Chondrocyte (in vitro differentiated cells): ENCODE data around the gene SNX30. TPM values are rescaled to one million over a fixed set of nuclear protein-coding genes. Genes with fewer than 3 reads are reported as not detected.
A peak's percentile ranks its signal among the peaks of the same experiment; 100 is the strongest.
"Not testable (repeated sequence)": the region's sequence is repeated elsewhere in the genome, so short reads cannot be mapped to it uniquely, and the experiment has no call there.

Experiments
- DNase-seq: peaks from one replicate; pipeline ENCODE4 v3.0.0; 2021; ENCODE audit warnings: mixed read lengths, low spot score
- H3K27ac Mint-ChIP-seq: one replicate; pipeline ENCODE4 v1.8.0; 2021; ENCODE audit warnings: mild to moderate bottlenecking, moderate library complexity, mixed read lengths; ENCODE audit not compliant: unreplicated experiment
- H3K27me3 Mint-ChIP-seq: 2 replicates; pipeline ENCODE4 v1.8.0; 2021; ENCODE audit warnings: low read depth, mixed read lengths
- H3K36me3 Mint-ChIP-seq: 2 replicates; pipeline ENCODE4 v1.8.0; 2021; ENCODE audit warnings: low read depth, mixed read lengths
- H3K4me1 Mint-ChIP-seq: 2 replicates; pipeline ENCODE4 v1.8.0; 2021; ENCODE audit warnings: low read depth, mild to moderate bottlenecking, mixed read lengths
- H3K4me3 Mint-ChIP-seq: one replicate; pipeline ENCODE4 v1.8.0; 2021; ENCODE audit warnings: mild to moderate bottlenecking, moderate library complexity, mixed read lengths; ENCODE audit not compliant: unreplicated experiment
- H3K9me3 Mint-ChIP-seq: 2 replicates; pipeline ENCODE4 v1.8.0; 2021; ENCODE audit warnings: low read depth, mixed read lengths
- total RNA-seq: library from RNA; stranded (reverse); gene quantifications from 3 replicates; pipeline ENCODE4 v1.2.1, GENCODE V29; 2021
- TF ChIP-seq, protein P1 (sequence below): fragments of 200-600 bp; sonication (generic); IDR thresholded peaks from 2 replicates; pipeline ENCODE4 v1.5.0; 2021; ENCODE audit warnings: antibody characterized with exemption, mild to moderate bottlenecking, moderate library complexity

Gene SNX30
- total RNA-seq, 1 donor from 2014 or later = 19.9 TPM

DNA sequence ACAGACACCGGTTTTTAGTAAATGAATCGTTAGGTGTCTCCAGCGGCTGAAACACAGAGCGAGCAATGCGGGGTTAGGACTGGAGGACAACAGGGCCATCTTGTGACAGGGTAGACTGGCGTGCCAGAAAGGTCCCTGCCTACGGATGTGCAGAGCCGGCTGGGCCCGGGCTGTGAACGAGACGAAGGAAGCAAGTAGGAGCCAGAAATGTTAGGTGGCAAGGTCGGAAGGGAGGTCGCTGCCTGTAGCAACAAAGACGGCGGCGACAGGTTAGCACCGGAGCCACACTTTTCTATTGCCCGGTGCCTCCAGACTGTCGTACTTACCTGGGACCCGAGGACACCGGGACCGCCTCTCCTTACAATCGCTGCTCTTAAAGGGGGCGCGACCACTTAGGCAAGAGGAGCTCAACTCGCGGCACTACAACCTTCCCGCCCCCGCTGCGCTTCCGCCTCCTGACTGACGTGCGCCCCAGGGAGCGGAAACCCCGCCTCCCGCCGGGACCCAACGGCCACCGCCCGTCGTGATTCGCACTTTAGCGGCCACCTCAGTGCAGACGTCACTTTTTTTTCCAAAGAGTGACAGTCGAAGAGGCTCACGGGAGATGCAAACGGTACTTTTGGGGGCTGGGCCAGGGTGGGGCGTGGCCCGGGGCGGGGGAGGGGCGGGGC lies 32.8 kb upstream of the SNX30 start, which contains the start of gene INIP:
TSS of gene INIP (minus strand) at position 457 of the 671 bp plus-strand sequence. CDS start 1,632 bp downstream, outside the sequence.
- peak within 1 kb of the TSS; percentile 99 for H3K27ac Mint-ChIP-seq
- H3K27me3 Mint-ChIP-seq = no peaks in the 10 kb centered on the region
- H3K36me3 Mint-ChIP-seq = peaks cover 3% of the 10 kb centered on the region
- DNase-seq = peak; percentile 97
- peaks cover 3% of the 10 kb centered on the region for H3K9me3 Mint-ChIP-seq
- TF ChIP-seq, protein P1, sequence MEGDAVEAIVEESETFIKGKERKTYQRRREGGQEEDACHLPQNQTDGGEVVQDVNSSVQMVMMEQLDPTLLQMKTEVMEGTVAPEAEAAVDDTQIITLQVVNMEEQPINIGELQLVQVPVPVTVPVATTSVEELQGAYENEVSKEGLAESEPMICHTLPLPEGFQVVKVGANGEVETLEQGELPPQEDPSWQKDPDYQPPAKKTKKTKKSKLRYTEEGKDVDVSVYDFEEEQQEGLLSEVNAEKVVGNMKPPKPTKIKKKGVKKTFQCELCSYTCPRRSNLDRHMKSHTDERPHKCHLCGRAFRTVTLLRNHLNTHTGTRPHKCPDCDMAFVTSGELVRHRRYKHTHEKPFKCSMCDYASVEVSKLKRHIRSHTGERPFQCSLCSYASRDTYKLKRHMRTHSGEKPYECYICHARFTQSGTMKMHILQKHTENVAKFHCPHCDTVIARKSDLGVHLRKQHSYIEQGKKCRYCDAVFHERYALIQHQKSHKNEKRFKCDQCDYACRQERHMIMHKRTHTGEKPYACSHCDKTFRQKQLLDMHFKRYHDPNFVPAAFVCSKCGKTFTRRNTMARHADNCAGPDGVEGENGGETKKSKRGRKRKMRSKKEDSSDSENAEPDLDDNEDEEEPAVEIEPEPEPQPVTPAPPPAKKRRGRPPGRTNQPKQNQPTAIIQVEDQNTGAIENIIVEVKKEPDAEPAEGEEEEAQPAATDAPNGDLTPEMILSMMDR = peak; percentile 63
- H3K4me1 Mint-ChIP-seq = peaks cover 11% of the 10 kb centered on the region
- H3K4me3 Mint-ChIP-seq = peak within 1 kb of the TSS; percentile 93

DNA sequence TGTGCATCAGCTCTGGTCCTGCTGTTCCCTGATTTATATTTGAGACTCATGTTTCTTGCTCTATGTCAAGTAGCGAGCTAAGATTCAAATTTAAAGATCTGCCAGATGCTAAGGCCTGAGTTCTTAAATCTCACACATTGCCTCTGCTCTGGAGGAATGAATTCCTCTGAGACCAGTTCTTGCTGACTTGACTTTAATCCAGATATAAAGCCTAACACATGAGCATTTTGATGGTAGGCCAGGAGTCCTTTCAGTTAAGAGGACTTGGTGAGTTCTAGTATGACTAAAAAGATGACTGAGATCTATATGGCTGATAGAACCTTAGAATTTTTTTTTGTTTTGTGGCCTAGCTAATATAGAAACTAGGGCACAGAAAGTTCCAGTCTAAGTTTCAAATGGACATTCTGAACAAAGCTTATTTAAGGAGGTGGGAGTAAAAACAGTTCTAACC lies 31.3 kb upstream of the SNX30 start:
- no peaks in the 10 kb centered on the region for H3K27me3 Mint-ChIP-seq
- peaks cover 11% of the 10 kb centered on the region for H3K4me1 Mint-ChIP-seq
- H3K27ac Mint-ChIP-seq = no peak overlapping the region
- DNase-seq = no peak
- no peaks in the 10 kb centered on the region for H3K9me3 Mint-ChIP-seq
- TF ChIP-seq, protein P1 = no peak
- no peak overlapping the region for H3K4me3 Mint-ChIP-seq
- H3K36me3 Mint-ChIP-seq = no peaks in the 10 kb centered on the region

DNA sequence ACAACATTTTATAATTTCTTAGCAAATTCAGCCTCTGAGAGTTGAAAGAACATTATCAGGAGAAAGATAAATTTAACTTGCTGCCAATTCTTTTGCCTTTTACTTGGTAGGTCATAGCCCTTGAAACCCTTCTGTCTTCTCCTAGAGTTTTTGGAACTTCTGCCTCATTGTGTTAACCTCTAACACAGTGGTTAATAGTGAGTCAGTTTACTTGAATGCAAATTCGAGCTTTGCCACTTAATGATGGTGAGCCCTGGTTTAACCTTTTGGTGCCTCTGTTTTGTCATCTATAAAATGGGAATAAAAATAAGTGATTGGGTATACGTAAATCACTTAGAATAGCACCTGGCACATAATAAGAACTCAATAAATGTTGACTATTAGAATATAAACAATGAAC lies 30.9 kb upstream of the SNX30 start:
- H3K27me3 Mint-ChIP-seq = no peaks in the 10 kb centered on the region
- TF ChIP-seq, protein P1 = no peak
- H3K4me3 Mint-ChIP-seq = no peak overlapping the region
- no peaks in the 10 kb centered on the region for H3K36me3 Mint-ChIP-seq
- H3K9me3 Mint-ChIP-seq = no peaks in the 10 kb centered on the region
- H3K4me1 Mint-ChIP-seq = peaks cover 11% of the 10 kb centered on the region
- DNase-seq = no peak
- no peak overlapping the region for H3K27ac Mint-ChIP-seq

GRCh38 chr9:112720113-112720780 lies 30.3 kb upstream of the SNX30 start:
- Mint-ChIP-seq H3K4me1 (peaks cover 11% of the 10 kb centered on the region), H3K27ac (no peak overlapping the region), H3K9me3 (no peaks in the 10 kb centered on the region), H3K4me3 (no peak overlapping the region), H3K36me3 (no peaks in the 10 kb centered on the region), H3K27me3 (no peaks in the 10 kb centered on the region)
- TF ChIP-seq, protein P1 = no peak
- no peak for DNase-seq

DNA sequence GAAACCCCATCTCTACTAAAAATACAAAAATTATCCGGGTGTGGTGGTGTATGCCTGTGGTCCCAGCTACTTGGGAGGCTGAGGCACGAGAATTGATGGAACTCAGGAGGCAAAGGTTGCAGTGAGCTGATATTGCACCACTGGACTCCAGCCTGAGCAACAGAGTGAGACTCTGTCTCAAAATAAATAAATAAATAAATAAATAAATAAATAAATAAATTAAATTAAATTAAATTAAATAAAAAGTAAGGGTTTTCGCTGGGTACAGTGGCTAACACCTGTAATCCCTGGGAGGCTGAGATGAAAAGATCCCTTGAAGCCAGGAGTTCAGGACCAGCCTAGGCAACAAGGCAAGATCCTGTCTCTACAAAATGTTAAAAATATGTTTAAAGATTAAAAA lies 27.8 kb upstream of the SNX30 start:
- not testable (repeated sequence) for H3K4me3 Mint-ChIP-seq, H3K27ac Mint-ChIP-seq, H3K4me1 Mint-ChIP-seq, DNase-seq, H3K36me3 Mint-ChIP-seq, H3K27me3 Mint-ChIP-seq, H3K9me3 Mint-ChIP-seq
